ENCODE results near the gene FAM117B.

GRCh38 chr2:202757339-202757738 lies 122.6 kb downstream of the FAM117B start:
- no peak for TF ChIP-seq JUN (IDR thresholded peaks at IDR 0.05)
- no peak for TF ChIP-seq REST (IDR thresholded peaks at IDR 0.05)
- no peak for TF ChIP-seq BHLHE40 (IDR thresholded peaks at IDR 0.05; ENCODE audit: low read depth, low read length)
- no peak for TF ChIP-seq HDAC2 (IDR thresholded peaks at IDR 0.05)
- TF ChIP-seq CTCF (IDR thresholded peaks at IDR 0.05), result no peak
- TF ChIP-seq USF2 (IDR thresholded peaks at IDR 0.05), result no peak
- no peak for TF ChIP-seq KDM5A (IDR thresholded peaks at IDR 0.05)
- TF ChIP-seq MAZ (IDR thresholded peaks at IDR 0.05; ENCODE audit: borderline replicate concordance, low read depth, low read length), result no peak
